NCI-H510A (cell line): ENCODE data around the gene UTP15.

Experiments used
- DNase-seq: peaks from one replicate; lab custom pipeline; 2025; lab: John Stamatoyannopoulos, UW

Gene UTP15

GRCh38 chr5:73623901-73624404 is 58.4 kb downstream of the UTP15 start:
- DNase-seq: no peak

DNA sequence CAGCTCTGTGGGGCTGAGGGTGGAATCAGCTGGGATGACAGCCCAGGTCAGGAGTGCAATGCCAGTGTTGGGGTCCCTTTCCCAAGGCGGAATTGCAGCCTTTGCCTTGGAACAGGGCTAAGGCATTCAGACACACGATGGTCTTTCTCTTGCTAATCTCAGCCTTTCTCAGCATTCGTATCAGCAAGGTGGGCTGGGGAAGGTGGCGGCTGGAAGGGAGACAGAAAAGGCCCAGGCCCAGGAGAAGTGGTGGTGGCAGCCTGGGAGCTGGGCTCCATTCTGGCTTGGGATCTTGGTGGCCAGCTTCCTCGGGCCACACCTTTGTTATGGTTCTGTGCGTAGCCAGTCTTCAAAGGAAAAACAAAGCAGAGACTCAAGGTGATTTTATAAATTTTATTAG is 59.3 kb downstream of the UTP15 start:
- no peak for DNase-seq

DNA sequence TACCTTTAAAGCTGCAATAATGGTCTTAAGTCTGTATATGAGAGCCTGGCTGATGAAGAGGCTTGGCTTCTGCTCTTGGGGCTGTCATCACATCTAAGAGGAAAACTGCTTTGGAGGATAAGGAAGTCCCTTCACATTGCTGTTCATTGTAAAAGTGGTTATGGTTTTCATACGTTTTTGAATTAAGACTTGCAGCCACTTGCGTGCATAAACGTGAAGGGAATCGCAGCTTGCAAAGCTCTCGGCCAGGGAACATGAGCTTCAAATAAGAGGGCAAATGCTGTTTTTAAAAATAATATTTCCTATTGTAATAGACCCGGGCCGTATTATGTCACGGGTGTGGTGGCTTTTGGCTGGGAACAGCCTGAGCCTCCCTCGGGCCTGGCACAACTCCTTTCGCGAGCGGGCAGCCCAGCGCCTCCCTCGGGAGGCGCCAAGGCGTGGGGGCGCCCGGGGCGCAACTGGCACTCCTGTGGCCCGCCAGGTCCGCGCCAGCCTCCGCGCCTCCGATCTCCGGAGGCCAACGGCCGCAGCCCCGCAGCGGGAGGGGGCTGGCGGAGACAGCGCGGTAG is 59.9 kb downstream of the UTP15 start:
- DNase-seq: no peak

DNA sequence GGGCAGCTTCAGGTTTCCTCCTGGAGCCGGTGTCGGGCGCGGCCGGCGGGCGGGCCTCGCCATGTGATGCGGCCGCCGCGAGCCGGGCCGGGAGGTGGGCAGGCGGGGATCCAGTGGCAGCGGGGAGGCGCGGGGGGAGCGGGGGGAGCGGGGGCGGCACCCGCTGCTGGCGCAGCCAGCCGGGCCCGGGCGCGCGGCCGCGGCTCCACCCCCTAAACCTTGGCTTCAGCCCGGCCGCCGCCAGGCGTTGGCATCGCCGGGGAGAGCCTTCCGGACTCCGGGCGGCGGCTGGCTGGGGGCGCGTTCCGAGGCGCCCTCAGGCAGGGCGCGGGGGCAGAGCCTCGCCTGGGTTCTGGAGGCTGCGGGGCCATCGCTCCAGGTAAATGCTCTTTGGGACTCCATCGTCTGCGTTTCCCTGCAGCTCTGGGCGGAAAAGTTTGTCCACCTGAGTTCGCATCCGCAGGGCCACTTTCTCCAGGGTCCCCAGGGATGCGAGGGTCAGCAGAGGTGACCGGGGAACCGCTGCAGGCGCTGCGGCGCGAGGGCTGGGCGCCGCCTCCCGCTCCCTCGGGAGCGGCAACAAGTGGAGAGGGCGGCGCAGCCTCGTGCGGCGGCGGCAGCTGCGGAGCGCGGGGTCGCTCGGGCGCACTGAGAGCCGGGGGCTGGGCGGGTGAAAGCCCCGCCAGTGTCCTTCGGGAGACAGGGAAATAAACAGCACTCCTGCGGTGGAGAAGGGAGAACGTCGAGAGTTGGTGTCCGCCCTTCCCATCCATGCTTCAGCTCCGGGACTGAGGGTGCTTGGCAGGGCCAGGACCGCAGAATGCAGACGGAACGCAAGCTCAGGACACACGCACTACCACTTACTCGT is 60.6 kb downstream of the UTP15 start, which contains the start of gene ARHGEF28:
TSS of gene ARHGEF28 (plus strand) at position 253 of the 868 bp plus-strand sequence. CDS start 58,656 bp downstream, outside the sequence.
- DNase-seq: peak; percentile 41

DNA sequence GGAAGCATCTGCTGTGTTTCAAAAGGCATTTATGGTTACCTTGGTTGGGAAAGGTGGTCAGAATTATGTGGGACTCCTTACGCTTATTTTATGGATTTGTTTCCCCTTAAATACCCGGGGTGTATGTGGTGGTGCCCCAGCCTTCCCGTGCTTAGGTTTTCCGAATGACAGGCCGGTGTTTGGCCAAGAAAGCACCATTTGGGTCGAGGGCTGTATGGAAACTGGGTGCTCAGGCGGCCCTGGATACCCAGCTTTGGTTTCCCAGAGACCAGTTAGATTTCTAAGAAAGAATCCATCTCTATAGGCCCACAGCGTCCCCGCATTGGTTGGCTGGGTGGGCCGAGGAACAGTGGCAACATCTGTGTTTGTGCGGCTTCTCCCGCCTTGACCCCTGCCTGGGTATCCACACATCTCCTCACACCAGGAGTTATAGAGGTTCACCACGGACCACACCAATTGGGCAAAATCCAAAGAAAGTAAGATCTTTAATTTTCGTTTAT is 61.3 kb downstream of the UTP15 start:
- DNase-seq: no peak

DNA sequence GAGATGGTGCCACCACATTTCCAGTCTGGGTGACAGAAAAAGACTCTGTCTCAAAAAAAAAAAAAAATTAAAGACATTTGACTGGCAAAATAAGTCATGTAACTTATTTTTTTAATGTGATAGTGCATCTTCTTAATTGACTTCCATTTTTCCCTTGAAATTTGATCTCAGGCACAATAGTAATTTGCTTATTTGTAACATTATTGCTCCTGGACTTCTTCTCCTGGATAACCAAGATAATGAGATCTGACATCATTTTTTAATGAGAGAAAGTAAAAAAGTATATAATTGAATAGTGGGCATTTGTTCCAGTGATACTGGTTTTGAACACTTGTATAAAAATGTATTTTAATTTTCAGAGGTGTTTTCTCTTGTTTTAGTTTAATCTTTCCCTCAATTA is 63.9 kb downstream of the UTP15 start:
- no peak for DNase-seq

GRCh38 chr5:73630765-73631164 is 65.2 kb downstream of the UTP15 start:
- DNase-seq: no peak

- DNase-seq: no peak
Measured at GRCh38 chr5:73631500-73631899, 66.0 kb downstream of the UTP15 start.
